Measurements from ENCODE around the gene MTX3. TPM values are rescaled to one million over a fixed set of nuclear protein-coding genes. Genes with fewer than 3 reads are reported as not detected.

MTX3 gene
- 7.5 TPM for total RNA-seq

DNA sequence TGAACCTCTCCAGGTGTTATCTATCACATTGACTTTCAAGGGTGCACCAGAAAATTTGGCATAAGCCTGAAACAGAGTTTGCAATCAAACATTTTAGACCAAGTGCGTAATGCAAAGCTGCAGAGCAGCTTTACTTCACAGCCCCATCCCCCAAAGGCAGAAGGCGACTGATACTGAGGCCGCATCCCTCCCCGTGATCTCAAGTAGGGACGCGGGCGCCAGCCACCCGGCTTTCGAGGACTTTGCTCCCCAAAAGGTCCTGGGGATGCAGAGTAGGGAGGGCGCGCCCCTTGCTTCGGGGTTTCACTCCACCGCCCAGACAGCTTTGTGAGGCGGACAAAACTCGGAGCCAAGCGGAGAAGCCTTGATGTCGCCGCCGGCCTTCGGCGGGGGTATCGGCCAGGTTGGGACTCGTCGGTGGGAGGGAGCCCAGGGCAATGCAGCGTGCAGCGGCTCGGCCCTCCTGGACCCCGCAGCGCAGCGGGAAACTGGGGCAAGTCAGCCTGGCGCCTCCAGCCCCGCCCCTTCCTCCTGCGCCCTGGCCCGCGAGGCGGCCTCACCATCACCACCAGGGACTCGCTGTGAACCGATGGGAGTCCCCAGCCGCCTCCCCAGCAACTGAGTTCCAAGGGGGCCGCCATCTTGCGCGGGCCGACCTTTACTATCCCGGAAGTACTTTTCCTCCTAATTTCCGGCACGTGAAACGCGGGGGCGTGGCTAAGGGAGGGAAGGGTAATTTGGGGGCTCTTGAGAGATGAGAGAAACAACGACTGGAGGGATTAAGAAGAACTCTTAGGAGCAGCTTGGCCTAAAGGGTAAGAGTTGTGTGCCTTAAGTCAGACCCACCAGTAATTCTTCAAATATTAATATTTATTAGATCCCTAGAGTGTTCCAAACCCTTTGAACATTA lies at the start of gene MTX3:
TSS of gene MTX3 (minus strand) at position 665 of the 910 bp plus-strand sequence. CDS start at position 641, 24 bp downstream.
- Histone ChIP-seq H3K27me3 (no peaks in the 10 kb centered on the region), H3K4me1 (peaks cover 0 to 8% of the 10 kb centered on the region in 2 donors), H3K4me3 (peak within 1 kb of the TSS; percentile 64 to 89), H3K9me3 (no peaks in the 10 kb centered on the region), H3K36me3 (peaks cover 11 to 25% of the 10 kb centered on the region in 2 donors), H3K27ac (peak within 1 kb of the TSS; percentile 56 to 69)
- TF ChIP-seq, protein P1, sequence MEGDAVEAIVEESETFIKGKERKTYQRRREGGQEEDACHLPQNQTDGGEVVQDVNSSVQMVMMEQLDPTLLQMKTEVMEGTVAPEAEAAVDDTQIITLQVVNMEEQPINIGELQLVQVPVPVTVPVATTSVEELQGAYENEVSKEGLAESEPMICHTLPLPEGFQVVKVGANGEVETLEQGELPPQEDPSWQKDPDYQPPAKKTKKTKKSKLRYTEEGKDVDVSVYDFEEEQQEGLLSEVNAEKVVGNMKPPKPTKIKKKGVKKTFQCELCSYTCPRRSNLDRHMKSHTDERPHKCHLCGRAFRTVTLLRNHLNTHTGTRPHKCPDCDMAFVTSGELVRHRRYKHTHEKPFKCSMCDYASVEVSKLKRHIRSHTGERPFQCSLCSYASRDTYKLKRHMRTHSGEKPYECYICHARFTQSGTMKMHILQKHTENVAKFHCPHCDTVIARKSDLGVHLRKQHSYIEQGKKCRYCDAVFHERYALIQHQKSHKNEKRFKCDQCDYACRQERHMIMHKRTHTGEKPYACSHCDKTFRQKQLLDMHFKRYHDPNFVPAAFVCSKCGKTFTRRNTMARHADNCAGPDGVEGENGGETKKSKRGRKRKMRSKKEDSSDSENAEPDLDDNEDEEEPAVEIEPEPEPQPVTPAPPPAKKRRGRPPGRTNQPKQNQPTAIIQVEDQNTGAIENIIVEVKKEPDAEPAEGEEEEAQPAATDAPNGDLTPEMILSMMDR (IDR thresholded peaks at IDR 0.05): no peak
- intact Hi-C loops (cut with DNase I): loop anchor here (1.0 to 5.0 kb wide), 3 partner anchors 92 to 661 kb away; partner anchors contain the start of genes DHFR, MSH3 and TENT2
- peak; percentile 30 to 88 for DNase-seq (ENCODE audit: low spot score in 2 of 2)

DNA sequence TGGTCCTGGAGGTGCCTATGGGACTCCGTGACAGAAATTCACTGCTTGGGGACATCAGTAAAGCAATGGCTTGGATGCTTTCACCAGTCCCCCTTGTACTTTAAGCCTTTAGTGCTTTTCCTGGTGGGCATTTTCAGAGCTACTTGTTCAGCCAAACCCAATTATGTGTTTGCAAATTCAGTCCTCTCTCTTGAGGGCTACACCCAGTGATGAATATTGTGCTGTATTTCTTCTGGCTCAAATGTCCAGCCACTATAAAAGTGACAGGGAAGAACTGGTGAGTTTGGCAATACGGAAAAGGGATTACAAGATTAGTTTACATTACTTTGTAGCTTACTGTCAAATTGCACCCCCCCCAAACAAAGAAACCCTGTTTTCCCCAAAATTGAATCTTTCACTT lies 48.6 kb upstream of the MTX3 start:
- TF ChIP-seq, protein P1 (IDR thresholded peaks at IDR 0.05): no peak
- no peak overlapping the region for H3K4me3 ChIP-seq
- no peaks in the 10 kb centered on the region for H3K9me3 ChIP-seq
- no peaks in the 10 kb centered on the region for H3K36me3 ChIP-seq
- no peaks in the 10 kb centered on the region for H3K4me1 ChIP-seq
- peaks cover 4% of the 10 kb centered on the region for H3K27me3 ChIP-seq
- no peak for DNase-seq (ENCODE audit: low spot score in 2 of 2)
- intact Hi-C loops (cut with DNase I): no loop called here
- no peak overlapping the region for H3K27ac ChIP-seq

GRCh38 chr5:80037366-80037765 lies 46.3 kb upstream of the MTX3 start:
- intact Hi-C loops (cut with DNase I): no loop called here
- H3K27me3 ChIP-seq: peaks cover 4% of the 10 kb centered on the region
- no peak overlapping the region for H3K27ac ChIP-seq
- H3K36me3 ChIP-seq: no peaks in the 10 kb centered on the region
- DNase-seq (ENCODE audit: low spot score in 2 of 2): no peak
- no peaks in the 10 kb centered on the region for H3K4me1 ChIP-seq
- H3K4me3 ChIP-seq: no peak overlapping the region
- TF ChIP-seq, protein P1 (IDR thresholded peaks at IDR 0.05): no peak
- H3K9me3 ChIP-seq: no peaks in the 10 kb centered on the region

- DNase-seq (ENCODE audit: low spot score in 2 of 2): no peak
- intact Hi-C loops (cut with DNase I): no loop called here
- TF ChIP-seq, protein P1 (IDR thresholded peaks at IDR 0.05): no peak
- Histone ChIP-seq H3K4me1 (no peaks in the 10 kb centered on the region), H3K4me3 (no peak overlapping the region), H3K27me3 (peaks cover 4% of the 10 kb centered on the region), H3K9me3 (no peaks in the 10 kb centered on the region), H3K36me3 (no peaks in the 10 kb centered on the region), H3K27ac (no peak overlapping the region)
These were observed 45.6 kb upstream of the MTX3 start for GRCh38 chr5:80036615-80037014.

GRCh38 chr5:80035839-80036238 lies 44.8 kb upstream of the MTX3 start:
- peaks cover 4% of the 10 kb centered on the region for H3K27me3 ChIP-seq
- no peaks in the 10 kb centered on the region for H3K4me1 ChIP-seq
- intact Hi-C loops (cut with DNase I): no loop called here
- no peaks in the 10 kb centered on the region for H3K9me3 ChIP-seq
- H3K27ac ChIP-seq: no peak overlapping the region
- no peaks in the 10 kb centered on the region for H3K36me3 ChIP-seq
- H3K4me3 ChIP-seq: no peak overlapping the region
- DNase-seq (ENCODE audit: low spot score in 2 of 2): no peak
- TF ChIP-seq, protein P1 (IDR thresholded peaks at IDR 0.05): no peak
